K562 (cell line): ENCODE results near the gene ASCL3. TPM values are rescaled to one million over a fixed set of nuclear protein-coding genes. Genes with fewer than 3 reads are reported as not detected.
A peak's percentile ranks its signal among the peaks of the same experiment; 100 is the strongest.

Experiments
- ATF1 ChIP-seq, 2 experiments: fragments of 450-650 bp in 1 of 2; IDR thresholded peaks; 2 replicates each; pipeline ENCODE4 v1.6.1; 2016; ENCODE audit warnings: missing compliant biosample characterization in 1 of 2, missing genetic modification characterization in 1 of 2
- CHAMP1 ChIP-seq: fragments of 450-650 bp; IDR thresholded peaks from 2 replicates; pipeline ENCODE4 v1.6.1; 2016; ENCODE audit warnings: mild to moderate bottlenecking
- DLX4 ChIP-seq: fragments of 250-450 bp; sonication (Bioruptor Pico); IDR thresholded peaks from 2 replicates; pipeline ENCODE4 v1.6.1; 2021; ENCODE audit warnings: mild to moderate bottlenecking
- FOXK1 ChIP-seq: sonication (generic); formaldehyde crosslinking; IDR thresholded peaks from 2 replicates; pipeline ENCODE4 v1.8.0; 2022; ENCODE audit warnings: missing genetic modification reagents, mild to moderate bottlenecking, borderline replicate concordance
- HMG20A ChIP-seq: fragments of 450-650 bp; formaldehyde crosslinking; conservative IDR thresholded peaks from 2 replicates; pipeline ENCODE4 v1.4.0; 2020; ENCODE audit warnings: mild to moderate bottlenecking, mixed read lengths
- ILF3 ChIP-seq: fragments of 450-650 bp; IDR thresholded peaks from 2 replicates; pipeline ENCODE4 v1.6.1; 2018; ENCODE audit warnings: antibody characterized with exemption, mild to moderate bottlenecking, moderate library complexity, borderline replicate concordance
- KLF13 ChIP-seq: fragments of 450-650 bp; IDR thresholded peaks from 2 replicates; pipeline ENCODE4 v1.6.1; 2016; ENCODE audit warnings: missing genetic modification characterization, low read depth, mild to moderate bottlenecking, missing compliant biosample characterization, moderate library complexity, borderline replicate concordance
- POLR2H ChIP-seq: IDR thresholded peaks from 2 replicates; pipeline ENCODE4 v1.6.1; 2016; ENCODE audit warnings: missing genetic modification characterization, low read depth, mild to moderate bottlenecking, control low read depth, missing compliant biosample characterization, moderate library complexity
- RAD51 ChIP-seq: fragments of 450-650 bp; IDR thresholded peaks from 2 replicates; pipeline ENCODE4 v1.7.1; 2016; ENCODE audit warnings: low read depth, mild to moderate bottlenecking, borderline replicate concordance
- SNAPC5 ChIP-seq: fragments of 250-450 bp; sonication (Bioruptor Pico); IDR thresholded peaks from 2 replicates; pipeline ENCODE4 v1.8.0; 2021; ENCODE audit warnings: moderate library complexity, mild to moderate bottlenecking, inconsistent platforms
- STAT6 ChIP-seq: sonication (generic); formaldehyde crosslinking; IDR thresholded peaks from 2 replicates; pipeline ENCODE4 v1.8.1; 2023; ENCODE audit warnings: mild to moderate bottlenecking, missing genetic modification reagents
- TFE3 ChIP-seq: fragments of 450-650 bp; formaldehyde crosslinking; IDR thresholded peaks from 2 replicates; pipeline ENCODE4 v1.4.0; 2020; ENCODE audit warnings: mild to moderate bottlenecking, mixed read lengths
- UBTF ChIP-seq, 2 experiments: IDR thresholded peaks; 2 replicates each; pipeline ENCODE4 v1.6.1; 2012; ENCODE audit warnings: improper control_type of control experiment in 2 of 2, low read depth in 2 of 2, low read length in 2 of 2, borderline replicate concordance in 1 of 2
- ZZZ3 ChIP-seq: fragments of 450-650 bp; IDR thresholded peaks from 2 replicates; pipeline ENCODE4 v1.6.1; 2016; ENCODE audit warnings: antibody characterized with exemption, mild to moderate bottlenecking, moderate library complexity
- polyA plus RNA-seq, 8 experiments: library from polyadenylated mRNA; depleted of rRNA in 4 of 8; stranded (reverse) in 5 of 8; unstranded in 3 of 8; fragments of >200 nt; fragmentation: Nextera tagmentation in 2 of 8; fragmentation: Illumina TruSeq in 1 of 8; extraction: Ambion mirVana in 2 of 8; extraction: Trizol in 1 of 8; gene quantifications; 2 replicates each; pipeline versions ENCODE4 v1.2.1 to v1.2.3, GENCODE V29; 2011 to 2014; ENCODE audit warnings: inconsistent platforms in 1 of 8, missing spikeins in 1 of 8
- total RNA-seq, 7 experiments: library from RNA; depleted of rRNA in 6 of 7; stranded (reverse); fragments of >200 nt in 6 of 7; fragmentation: Illumina TruSeq in 2 of 7; extraction: Trizol in 2 of 7; gene quantifications; 2 replicates each; pipeline versions ENCODE4 v1.2.1 to v1.2.3, GENCODE V29; 2011 to 2021; ENCODE audit warnings: low replicate concordance in 1 of 7

Gene ASCL3
- total and polyA plus RNA-seq, 9 of the 15 experiments (the other 6 are each of a cell fraction or from before 2014, with no cell fraction given) = not detected

- TF ChIP-seq UBTF (IDR thresholded peaks at IDR 0.05; ENCODE audit: borderline replicate concordance in 1 of 2, low read depth in 2 of 2, low read length in 2 of 2) (peak; percentile 39 to 60; a peak in 1 of 4 replicates), RAD51 (no peak), ATF1 (CRISPR knock-in tag; IDR thresholded peaks at IDR 0.05) (peak; percentile 86), ATF1 (tag; IDR thresholded peaks at IDR 0.05) (peak; percentile 98), POLR2H (peak; percentile 74), STAT6 (CRISPR knock-in tag) (0 out of 2 replicates have a peak, but pooled peaks have one; percentile 53), HMG20A (no peak), TFE3 (CRISPR knock-in tag) (no peak), DLX4 (CRISPR knock-in tag) (no peak), CHAMP1 (no peak), FOXK1 (no peak), ILF3 (no peak), ZZZ3 (no peak), SNAPC5 (CRISPR knock-in tag) (no peak), KLF13 (tag) (peak; percentile 68; the same call in 1 of the 2 replicates)
These were observed 21.8 kb upstream of the ASCL3 start, which contains the start of gene TMEM9B (continued) for GRCh38 chr11:8964324-8965320.
